ENCODE measurements around the gene SOX21.

The SOX21 gene

GRCh38 chr13:94709001-94709834, 3.1 kb downstream of the SOX21 start:
- no peak for DNase-seq (ENCODE audit: low read depth in 2 of 3, low spot score in 1 of 3)

- DNase-seq (ENCODE audit: low read depth in 2 of 3, low spot score in 1 of 3), result no peak
These were observed 4.1 kb downstream of the SOX21 start for GRCh38 chr13:94708031-94708859.

- DNase-seq (ENCODE audit: low read depth in 2 of 3, low spot score in 1 of 3), result no peak
These were observed 4.8 kb downstream of the SOX21 start for GRCh38 chr13:94707400-94708021.

DNA sequence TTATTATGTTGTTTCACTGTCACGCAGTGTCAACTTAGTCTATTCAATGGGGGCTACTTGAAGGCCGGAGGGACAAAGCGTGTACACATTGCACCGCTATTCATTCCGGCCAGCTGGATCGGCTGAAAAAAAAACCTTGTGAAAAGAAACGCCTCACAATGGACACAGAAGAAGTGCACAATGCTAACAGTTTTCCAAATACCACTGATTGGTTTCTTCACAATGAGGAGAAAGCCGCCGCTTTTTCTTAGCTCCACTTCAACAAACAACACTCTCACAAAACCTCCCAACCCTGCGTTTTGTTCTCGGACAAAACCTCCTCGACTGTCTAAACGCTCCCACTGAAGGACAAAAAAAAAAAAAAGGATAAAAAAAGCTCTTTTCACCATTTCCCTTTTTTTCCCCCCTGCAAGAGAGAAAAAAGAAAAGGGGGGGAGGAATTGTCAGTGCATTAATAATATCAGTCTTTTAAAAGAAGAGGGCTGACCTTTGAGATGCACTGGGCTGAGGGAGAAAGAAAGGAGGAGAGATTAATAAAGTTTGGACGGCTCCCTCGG, 5.4 kb downstream of the SOX21 start:
- no peak for DNase-seq (ENCODE audit: low read depth in 2 of 3, low spot score in 1 of 3)

GRCh38 chr13:94706101-94706842, 6.1 kb downstream of the SOX21 start:
- no peak for DNase-seq (ENCODE audit: low read depth in 2 of 3, low spot score in 1 of 3)

DNA sequence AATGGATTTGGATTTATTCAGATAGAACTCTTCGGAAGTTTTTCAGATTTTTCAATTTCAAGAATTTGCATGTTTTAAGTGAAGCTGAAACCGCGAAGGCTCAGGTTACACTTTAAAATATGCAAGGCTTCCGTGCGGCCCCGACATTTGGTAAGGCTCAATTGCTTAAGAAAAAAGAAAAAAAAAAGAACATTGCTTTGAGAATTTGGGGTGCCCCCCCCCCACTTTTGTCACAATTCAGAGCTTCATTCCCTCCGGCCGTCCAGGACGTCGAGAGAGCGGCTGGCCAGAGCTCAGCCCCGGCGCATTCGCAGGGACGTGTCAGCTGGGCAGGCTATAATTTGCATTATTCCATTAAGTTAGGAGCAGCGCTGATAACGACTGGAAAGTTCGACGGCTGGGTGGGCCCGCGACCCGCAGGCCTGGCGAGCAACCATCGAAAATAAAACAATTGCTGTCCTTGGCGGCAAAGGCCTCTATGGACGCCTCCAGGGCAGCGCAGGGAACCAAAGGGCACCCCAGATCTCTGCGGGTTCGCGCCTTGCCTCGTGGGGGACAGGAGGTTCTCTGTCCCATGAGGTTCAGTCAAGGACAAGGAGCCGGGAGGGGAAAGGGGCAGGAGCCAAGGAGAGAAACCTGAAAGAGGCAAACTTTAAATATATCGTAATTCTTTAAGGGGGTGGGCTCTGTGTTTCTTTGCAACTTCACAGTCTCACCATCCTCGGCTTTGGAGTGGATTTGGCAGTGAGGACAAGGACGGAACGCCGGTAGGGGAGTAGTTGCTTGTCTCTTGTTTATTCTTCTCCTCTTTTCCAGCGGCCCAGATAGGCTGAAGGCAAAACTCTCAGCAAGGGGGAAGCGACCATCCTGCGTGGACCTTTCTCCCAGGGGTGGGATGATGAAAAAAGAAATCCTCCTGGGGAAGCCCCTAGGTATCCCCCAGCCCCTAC, 7.0 kb downstream of the SOX21 start:
- no peak for DNase-seq (ENCODE audit: low read depth in 2 of 3, low spot score in 1 of 3)

DNA sequence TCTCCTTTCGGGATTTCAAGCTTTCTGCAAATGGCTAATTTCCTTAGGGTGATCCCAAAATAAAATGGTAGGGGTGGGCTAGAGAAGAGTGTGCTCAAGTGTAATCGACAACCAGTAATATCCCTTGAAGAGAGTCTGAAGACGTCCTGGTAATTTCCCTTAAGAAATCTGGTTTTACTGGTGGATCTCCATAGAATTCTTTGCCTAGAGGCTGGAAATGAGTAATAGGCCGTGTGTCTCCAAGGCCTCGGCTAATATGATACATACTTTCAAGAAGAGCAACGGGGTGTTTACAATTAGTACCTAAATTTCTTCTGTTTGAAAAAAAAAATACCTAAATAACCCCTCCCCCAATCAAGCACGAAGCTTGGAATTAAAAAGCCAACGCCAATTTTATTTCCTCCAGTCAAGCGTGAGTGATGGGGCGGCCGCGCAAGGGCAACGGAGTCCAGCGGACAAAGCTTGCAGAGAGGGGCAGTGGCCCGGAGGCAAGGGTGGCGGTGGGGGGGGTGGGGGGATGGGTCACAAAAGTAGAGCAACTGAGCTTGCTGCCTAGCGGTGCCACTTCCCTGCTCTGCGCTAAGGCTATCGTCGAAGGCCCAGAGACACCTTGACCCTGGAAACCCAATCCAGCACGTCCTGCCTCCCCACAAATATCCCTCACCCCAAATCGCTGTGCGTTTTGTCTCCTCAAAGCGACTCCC, 7.8 kb downstream of the SOX21 start:
- DNase-seq (ENCODE audit: low read depth in 2 of 3, low spot score in 1 of 3), result no peak

DNA sequence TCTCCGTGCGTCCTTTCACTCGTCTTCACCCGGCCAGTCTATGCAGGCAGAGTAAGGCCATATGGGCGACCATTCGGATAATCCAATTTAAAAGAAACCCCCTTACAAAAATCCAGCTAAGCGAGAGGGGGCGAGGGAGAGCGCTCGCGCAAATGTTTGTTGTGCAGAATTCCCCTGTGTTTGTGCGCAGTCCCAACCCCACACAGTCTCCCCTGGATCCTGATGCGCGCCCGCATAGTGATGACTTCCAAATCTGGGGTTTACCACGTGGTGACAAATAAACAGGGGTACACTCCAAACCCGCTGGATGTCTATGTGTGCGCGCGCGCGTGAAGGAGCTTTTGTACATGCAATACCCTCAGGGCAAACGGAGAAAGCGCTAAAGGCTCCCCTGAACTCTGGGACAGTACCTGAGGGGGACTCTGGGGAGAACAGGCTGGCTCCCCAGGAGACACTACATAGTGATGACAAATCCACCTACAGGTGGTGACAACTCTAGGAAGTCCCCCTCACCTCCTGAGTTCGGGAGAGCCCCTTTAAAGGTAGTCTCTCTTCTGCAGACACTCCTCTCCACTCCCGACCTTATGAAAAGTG, 8.5 kb downstream of the SOX21 start:
- no peak for DNase-seq (ENCODE audit: low read depth in 2 of 3, low spot score in 1 of 3)

DNA sequence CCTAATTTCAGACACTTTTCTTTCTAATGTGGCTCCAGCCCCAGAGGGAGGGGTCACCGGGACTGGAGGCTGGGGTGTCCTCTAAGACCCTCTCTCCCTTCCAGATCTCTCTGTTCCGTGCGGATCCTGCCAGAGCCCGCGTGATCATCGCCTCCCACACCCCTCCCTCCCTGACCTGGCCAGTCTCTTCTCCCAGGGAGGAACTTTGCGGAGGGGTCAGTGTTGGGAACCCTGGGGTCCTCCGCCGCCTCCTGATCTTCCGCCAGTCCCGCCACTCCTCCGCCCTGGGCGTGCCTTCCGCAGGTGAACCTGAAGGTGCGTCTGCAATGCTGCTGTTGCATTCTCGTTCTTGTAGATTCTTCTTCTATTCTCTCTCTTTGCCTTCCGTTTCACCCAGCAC, 9.1 kb downstream of the SOX21 start:
- DNase-seq (ENCODE audit: low read depth in 2 of 3, low spot score in 1 of 3), result no peak

DNA sequence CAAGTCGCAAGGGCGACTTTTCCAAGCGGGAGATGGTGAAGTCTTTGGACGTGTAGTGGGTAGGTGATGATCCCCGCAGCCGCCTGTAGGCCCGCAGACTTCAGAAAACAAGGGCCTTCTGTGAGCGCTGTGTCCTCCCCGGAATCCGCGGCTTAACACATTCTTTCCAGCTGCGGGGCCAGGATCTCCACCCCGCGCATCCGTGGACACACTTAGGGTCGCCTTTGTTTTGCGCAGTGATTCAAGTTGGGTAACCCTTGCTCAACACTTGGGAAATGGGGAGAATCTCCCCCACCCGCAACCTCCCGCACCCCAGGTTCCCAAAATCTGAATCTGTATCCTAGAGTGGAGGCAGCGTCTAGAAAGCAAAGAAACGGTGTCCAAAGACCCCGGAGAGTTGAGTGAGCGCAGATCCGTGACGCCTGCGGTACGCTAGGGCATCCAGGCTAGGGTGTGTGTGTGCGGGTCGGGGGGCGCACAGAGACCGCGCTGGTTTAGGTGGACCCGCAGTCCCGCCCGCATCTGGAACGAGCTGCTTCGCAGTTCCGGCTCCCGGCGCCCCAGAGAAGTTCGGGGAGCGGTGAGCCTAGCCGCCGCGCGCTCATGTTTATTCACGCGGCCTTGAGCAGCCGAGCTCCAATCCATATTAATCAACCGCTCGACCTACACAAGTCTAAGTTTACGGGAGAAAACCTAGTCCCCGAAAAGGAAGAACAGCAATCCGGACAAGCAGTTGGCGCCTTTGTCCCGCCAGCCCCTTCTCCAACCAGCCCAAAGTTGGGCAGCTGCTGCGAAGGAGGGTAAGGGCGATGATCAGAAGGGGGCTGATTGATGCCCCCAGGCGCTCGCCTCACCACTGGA, 9.9 kb downstream of the SOX21 start:
- DNase-seq (ENCODE audit: low read depth in 2 of 3, low spot score in 1 of 3), result no peak

DNA sequence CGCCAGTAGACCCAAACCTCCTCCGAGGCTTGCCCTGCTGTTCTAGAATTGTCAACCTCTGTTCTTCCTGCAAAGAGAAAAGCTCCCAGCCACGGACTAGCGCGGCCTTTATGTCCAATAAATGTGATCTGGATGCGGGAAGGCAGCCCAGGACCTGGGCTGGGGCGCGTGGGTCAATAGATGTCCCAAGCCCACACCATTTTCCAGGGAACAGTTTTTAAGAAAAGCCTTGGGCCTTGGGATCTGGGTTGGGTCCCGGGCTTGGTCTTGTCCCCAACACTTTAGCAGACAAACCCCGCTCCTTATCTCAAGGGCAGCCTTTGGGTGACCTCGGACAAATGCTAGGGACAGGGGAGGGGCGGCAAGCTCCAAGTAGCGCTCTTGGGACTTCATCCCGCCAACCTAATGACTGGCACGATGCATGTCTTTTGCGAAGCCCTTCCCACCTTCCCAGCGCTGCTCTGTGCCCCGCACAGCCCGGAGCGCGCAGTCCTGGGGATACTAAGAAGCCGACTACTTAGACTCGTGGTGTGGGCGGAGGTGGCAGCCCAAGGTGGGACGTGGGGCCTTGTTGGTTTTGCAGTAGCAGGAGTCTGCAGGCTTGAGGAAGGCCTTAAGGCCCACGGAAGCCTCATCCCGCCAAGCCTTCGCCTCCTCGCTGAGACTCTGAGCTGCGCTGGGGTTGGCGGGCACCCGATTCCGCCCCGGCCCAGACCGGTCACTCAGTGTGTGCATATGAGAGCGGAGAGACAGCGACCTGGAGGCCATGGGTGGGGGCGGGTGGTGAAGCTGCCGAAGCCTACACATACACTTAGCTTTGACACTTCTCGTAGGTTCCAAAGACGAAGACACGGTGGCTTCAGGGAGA, 10.8 kb downstream of the SOX21 start:
- DNase-seq (ENCODE audit: low read depth in 2 of 3, low spot score in 1 of 3), result no peak

GRCh38 chr13:94700536-94700935, 11.8 kb downstream of the SOX21 start:
- DNase-seq (ENCODE audit: low read depth in 2 of 3, low spot score in 1 of 3), result no peak

- no peak for DNase-seq (ENCODE audit: low read depth in 2 of 3, low spot score in 1 of 3)
These were observed 12.3 kb downstream of the SOX21 start for GRCh38 chr13:94700051-94700535.

DNA sequence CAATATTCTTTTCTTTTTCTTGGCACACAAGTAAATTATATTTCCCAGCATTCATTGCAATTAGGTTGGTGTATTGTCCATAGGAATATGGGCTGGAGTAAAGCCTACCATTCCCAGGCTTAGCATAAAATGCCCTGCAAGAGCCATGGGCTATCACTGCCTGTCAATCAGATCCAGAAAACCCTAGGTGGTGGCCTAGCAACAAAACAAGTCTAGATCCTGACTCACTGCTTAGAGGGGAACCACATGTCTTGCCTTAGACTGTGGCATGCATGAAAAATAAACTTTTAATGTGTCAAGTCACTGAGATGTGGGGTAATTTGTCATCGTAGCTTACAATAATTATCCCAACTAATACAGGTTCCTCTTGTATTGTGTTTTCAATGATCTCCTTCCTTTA, 16.2 kb downstream of the SOX21 start:
- DNase-seq (ENCODE audit: low read depth in 2 of 3, low spot score in 1 of 3), result no peak

DNA sequence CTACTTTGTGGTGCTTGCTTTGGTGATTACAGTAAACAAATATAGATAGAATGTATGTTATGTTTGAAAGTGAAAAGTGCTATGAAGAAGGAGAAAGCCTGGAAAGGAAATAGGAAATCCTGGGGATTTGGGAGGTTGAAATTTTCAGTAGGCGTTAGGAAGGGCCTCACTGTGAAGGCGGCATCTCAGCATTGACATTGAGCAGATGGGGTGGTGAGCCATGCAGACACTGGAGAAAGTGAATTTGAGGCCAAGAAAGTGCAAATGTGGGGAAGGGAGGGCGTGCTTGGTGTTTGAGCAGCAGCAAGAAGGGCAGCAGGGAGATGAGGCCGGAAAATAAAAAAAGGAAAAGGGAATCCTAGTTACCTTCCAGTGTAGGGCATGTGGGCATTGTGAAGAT, 20.3 kb downstream of the SOX21 start:
- DNase-seq (ENCODE audit: low read depth in 2 of 3, low spot score in 1 of 3), result no peak

GRCh38 chr13:94683409-94683808, 28.9 kb downstream of the SOX21 start:
- DNase-seq (ENCODE audit: low read depth in 2 of 3, low spot score in 1 of 3), result no peak

DNA sequence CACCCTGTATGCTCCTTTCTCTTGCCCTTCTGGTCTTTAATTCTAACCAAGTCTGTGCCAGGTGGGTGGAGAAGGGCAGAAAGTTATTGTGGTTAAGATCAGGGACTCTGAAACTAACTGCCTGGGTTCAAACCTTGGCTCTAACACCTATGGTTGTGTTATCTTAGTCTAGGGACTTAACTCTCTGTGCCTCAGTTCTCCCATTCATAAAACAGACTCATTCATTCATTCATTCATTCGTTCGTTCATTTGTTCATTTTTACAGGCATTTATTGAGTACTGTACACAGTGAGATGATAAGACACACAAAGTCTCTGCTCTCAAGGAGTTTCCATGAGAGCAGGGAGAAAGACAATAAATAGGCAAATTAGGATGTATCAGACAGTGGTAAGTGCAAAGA, 30.1 kb downstream of the SOX21 start:
- no peak for DNase-seq (ENCODE audit: low read depth in 2 of 3, low spot score in 1 of 3)

Data from stimulated activated CD4-positive, alpha-beta T cell treated with anti-CD3 and anti-CD28 coated beads, Interleukin-12 subunit alpha, Interleukin-12 subunit beta, amount 100 ng/mL, for 48 hours (primary cell).